EL (cell line): ENCODE results near the gene ROBO1.

Experiments
- DNase-seq: peaks from one replicate; pipeline ENCODE4 v3.0.0-alpha.2; 2016

Gene ROBO1

DNA sequence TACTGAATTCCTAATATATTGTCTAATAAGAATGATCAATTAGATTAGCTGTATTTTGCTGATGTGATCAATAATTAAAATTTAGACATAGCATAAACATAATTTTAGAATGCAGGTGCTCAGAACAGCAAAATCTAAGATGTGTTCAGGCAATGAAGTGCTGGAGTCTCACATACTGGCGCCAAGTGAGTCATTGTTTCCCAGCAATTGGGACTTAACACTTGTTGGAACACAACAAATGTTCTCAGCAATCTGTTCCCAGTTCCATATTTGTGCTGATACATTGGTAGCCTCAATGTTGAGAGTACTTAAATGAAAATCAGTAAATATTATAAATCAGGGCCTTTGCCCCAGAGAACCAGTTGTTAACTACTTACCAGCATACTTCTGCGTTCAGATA, 619.0 kb downstream of the ROBO1 start:
- DNase-seq, result no peak

- DNase-seq, result no peak
Observed at GRCh38 chr3:79146024-79146423, 621.8 kb downstream of the ROBO1 start.

DNA sequence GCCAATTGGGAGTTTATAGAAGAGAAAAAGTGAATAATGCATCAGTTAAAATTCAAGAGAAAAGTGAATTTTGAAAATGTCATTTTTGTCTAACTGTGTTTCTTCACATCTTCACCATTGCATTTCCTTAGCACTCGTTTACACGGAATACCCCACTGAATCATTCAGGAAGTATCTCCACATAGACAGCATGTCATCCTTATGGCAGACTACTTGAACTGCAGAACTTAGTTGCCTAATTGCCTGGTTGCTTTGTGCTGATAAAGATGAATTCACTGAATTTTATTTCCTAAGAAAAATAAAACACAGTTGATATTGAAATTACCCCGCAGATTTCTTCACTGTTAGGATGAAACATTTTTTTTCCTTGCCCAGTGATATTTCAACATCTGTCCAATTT, 627.1 kb downstream of the ROBO1 start:
- DNase-seq, result peak; percentile 62

- peak; percentile 18 for DNase-seq
Observed at GRCh38 chr3:79139395-79140068, 628.3 kb downstream of the ROBO1 start.

DNA sequence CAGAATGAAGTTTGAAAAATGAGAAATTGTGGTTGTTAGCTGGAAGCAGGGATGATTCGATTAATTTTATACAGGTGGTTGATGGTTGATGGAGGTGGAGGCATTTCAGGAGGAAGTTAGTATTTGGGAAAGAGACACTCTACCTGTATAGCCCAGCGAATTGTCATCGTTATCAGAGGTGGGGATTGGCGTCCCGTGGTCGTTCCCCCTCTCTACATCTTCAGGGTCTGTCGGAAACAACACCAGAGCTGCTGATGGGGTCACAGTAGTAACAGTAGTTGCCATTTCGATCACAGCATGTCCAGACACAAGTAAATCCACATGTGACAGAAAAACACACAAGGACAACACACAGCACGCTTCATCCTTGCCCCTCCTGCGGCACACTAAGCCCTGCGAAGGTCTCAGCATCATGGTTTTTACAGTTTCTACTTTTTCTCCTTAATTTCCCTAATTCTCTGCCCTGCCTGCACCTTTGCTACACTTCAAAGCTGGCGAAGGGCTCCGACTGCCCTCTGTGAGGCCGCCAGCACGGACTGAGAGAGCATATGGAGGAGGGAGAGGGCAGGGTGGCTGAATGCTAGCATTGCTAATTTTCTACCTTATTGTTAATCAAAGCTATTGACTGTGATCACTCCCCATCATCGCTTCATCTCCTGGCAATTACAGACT, 642.3 kb downstream of the ROBO1 start:
- no peak for DNase-seq

DNA sequence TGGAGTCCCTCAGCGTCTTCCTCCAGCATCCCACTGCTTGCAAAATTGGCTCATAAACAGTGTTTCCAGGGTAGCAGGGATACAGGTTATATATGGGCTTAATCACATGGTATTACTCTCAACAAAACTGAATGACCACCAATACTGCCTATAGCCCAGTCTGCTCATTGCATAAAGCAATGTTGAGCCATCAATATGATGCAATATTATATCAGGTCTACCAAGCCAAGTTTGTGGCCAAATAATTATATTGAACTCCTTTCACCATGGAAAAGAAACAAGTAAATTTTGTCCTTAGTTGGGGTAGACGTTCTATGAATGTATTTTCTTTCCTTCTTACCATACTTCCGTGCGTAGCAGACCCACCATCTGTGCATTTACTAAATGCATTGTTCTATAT, 652.3 kb downstream of the ROBO1 start:
- no peak for DNase-seq

DNA sequence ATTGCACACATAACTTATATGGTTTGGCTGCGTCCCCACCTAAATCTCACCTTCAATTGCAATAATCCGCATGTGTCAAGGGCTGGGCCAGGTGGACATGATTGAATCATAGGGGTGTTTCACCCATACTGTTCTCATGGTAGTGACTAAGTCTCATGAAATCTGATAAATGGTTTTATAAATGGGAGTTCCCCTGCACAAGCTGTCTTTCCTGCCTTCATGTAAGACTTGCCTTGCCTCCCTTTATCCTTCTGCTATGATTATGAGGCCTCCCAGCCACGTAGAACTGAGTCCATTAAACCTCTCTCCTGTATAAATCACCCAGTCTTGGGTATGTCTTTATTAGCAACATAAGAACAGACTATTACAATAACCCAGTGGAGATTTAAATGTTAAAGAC, 653.9 kb downstream of the ROBO1 start:
- DNase-seq, result peak; percentile 6

DNA sequence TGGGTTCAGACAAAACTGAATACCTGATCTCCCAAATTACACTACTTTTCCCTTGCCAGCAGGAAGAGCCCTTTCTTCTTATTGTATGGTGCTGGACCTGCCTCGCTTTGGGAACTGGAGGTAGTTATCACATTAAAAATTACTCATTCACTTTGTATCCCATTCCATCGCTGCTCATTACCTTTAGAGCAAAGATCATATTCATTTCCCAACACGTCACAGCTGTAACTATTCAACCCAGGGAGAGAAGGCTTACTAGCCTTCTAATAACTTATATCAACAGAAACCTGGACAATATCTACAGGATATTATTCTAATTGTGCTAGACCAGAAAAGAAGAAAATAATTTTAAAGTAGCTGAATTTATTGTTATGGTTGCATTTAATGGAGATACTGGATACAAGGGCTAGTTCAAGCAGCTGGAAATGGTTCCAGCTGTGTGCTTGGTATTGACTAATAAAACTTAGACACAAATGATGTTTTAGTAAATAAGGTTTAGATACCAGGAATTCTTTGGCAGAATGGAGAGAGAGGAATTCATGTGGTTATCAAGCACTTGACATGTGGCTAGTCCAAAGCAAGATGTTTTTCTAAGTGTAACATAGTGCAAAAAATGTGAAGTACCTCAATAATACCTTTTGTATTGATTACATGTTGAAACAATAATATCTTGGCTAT, 656.3 kb downstream of the ROBO1 start:
- DNase-seq, result peak; percentile 1

GRCh38 chr3:79109754-79110153, 658.0 kb downstream of the ROBO1 start:
- no peak for DNase-seq

DNA sequence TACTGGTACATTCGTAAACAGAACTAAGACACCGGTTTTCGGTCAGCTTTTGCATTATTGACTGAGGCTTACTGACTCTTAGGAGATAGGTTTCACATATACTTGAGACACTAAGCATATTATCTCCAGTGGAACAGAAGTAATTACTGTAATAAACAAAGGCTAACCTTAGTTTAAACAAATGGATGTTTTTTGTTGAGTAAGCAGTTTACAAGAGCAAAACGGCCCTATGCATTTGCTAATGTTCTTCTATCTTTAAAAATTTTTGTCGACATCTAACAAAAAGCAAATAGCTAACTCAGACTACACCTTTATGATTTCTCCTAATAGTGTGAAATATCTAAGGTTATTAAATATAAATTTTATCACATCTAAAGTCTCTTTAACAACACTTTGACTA, 664.5 kb downstream of the ROBO1 start:
- DNase-seq, result no peak

- peak; percentile 2 for DNase-seq
Observed at GRCh38 chr3:79097964-79098660, 669.7 kb downstream of the ROBO1 start.

DNA sequence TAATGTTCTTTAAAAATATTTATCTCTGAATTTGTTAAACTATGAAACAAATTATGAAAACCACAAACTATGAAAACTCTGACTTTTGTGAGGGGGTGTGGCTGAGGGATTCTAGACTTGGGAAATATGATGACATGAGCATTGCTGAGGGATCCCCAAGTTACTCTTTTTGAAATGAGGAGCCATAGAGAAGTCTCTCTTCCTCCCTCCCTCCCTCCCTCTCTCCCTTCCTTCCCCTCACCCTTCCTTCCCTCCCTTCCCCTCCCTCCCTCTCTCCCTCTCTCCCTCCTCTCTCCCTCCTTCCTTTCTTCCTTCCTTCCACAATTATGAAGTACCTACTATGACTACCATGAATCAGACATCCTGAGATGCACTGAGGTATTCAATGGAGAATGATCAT, 673.1 kb downstream of the ROBO1 start:
- DNase-seq, result no peak

GRCh38 chr3:79086514-79086913, 681.3 kb downstream of the ROBO1 start:
- peak; percentile 64 for DNase-seq

DNA sequence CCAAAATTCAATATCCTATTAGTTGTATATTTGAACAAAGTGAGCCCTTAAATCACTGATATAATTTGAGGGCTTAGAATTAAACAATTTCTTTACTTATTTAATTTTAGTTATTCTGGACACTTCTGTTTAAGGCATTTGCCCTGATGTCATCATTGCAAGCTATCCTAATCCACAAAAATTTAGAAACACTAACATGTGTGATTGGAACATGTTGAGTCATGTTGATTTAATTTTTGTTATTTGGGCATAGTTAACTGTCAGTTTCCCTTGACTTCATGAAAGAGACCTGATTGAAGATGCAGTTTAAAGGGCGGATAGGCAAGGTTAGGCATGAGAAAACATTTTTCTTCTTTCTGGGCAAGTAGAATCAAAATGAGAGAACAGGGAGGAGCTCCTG, 682.6 kb downstream of the ROBO1 start:
- DNase-seq, result peak; percentile 39

- no peak for DNase-seq
Observed at GRCh38 chr3:79081335-79081734, 686.5 kb downstream of the ROBO1 start.

DNA sequence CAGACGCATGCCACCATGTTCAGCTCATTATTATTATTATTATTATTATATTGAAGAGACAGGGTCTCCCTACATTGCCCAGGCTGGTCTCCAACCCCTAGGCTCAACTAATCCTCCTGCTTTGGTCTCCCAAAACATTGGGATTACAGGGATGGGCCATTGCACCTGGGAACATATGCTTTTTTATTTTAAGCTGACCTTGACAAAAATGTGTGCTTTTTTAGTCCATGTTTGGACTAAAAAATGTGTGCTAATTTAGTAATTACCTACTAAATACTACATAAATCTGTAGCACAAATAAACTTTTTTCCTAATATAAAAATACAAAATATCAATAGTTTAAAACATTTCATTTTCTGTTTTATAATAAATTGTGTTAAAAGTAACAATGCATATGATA, 693.2 kb downstream of the ROBO1 start:
- no peak for DNase-seq

DNA sequence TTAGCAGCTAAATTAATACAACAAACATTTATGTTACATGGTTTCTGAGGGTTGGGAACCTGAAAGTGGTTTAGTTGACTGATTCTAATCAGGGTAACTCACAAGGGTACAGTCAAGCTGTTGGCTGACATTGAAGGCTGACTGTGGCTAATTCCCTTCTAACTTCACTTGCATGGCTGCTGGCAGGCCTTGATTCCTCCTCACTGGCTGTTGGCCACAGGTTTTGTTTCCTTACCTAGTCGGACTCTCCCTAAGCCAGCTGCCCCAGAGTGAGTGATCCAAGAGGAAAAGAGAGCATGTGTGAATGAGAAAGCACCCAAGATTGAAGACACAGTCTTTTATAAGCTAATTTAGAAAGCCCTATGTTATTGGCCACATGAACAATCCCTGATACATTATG, 700.1 kb downstream of the ROBO1 start:
- no peak for DNase-seq

DNA sequence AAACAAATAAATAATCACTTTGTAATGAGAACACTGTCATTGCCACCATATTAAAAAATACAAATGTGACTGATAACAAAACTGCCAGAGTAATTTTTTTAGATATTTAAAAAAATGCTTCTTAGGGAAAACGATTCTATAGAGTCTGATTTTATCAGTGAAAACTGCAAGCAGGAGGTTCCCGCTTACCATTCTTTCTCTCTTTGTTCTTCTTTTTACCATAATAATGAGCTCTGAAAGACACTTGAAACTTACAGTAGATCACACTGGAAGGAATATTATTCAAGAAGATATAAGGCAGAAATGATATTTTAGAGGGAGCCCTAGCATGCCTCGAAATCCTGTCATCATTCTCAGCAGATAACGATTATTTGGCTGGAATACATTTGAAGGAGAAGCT, 701.3 kb downstream of the ROBO1 start:
- DNase-seq, result no peak

DNA sequence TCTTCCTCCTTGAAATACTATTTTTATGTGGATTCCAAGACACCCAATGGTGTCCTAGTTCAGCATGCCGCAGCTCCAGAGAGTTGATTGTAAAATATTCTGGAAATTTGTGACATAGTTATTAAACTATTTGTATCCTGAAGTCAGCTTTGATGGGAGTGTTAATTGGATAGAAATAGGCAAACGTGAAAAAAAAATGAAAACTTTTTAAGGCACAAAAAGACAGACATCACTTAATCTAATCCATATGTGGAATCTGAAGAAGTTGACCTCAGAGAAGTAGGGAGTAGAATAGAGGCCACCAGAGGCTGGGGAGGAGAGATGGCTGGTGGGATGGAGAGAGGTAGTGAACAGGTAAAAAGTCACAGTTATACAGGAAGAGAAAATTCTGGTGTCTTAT, 704.2 kb downstream of the ROBO1 start:
- peak; percentile 17 for DNase-seq

GRCh38 chr3:79057756-79058155, 710.0 kb downstream of the ROBO1 start:
- DNase-seq, result no peak

DNA sequence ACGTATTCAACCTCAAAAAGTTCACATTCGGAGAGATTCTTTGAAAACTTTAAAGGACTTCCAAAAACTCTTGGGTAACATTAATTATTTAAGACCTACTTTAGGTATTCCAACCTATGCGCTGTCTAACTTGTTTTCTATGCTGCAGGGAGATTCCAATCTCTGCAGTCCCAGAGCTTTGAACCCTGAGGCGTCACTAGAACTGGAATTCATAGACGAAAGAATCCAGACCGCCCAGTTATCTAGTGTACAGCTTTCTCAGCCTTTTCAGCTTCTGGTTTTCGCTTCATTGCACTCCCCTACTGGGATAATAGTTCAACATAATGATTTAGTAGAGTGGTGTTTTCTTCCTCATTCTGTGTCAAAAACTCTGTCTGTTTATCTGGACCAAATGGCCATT, 711.3 kb downstream of the ROBO1 start:
- no peak for DNase-seq

DNA sequence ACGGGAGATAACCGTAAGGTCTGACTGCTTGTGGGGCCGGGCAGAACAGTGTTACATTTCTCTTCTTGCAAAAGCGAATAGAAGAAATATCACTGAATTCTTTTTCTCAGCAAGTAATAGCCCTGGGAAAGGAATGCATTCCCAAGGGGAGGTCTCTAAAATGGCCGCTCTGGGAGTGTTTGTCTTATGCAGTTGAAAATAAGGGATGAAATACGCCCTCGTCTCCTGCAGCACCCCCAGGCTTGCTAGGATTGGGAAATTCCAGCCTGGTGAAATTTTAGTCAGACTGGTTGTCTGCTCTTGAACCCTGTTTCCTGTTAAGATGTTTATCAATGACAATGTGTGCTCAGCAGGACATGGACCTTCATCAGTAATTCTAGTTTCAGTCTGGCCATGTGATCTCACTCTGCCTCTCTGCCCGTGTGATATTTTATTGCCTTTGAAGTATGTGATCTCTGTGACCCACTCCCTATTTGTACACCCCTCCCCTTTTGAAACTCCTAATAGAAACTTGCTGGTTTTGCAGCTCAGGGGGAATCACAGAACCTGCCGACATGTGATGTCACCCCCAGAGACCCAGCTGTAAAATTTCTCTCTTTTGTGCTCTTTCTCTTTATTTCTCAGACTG, 715.6 kb downstream of the ROBO1 start:
- DNase-seq, result no peak

DNA sequence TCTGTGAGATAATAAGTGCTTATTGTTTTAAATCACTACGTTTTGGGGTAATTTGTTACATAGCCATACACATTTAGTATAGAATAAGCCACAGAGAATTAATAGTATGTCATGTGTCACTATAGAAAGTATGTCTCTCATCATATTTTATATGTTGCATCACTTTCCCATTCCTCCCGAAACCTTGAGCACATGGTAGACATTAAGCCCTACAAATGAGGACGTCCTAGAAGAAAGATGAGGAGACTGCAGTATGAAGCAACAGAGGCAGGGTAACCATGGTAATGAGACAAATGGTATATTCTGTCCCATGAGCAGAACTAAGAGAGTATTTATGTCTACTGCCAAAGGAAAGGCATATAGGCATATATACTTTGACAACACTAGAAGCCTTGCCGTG, 720.2 kb downstream of the ROBO1 start:
- DNase-seq, result no peak
